HepG2 (cell line): Measurements from ENCODE around the gene ATG9A. TPM values are rescaled to one million over a fixed set of nuclear protein-coding genes. Genes with fewer than 3 reads are reported as not detected.

Experiments used
- ARID4A ChIP-seq: sonication (generic); formaldehyde crosslinking; IDR thresholded peaks from 2 replicates; pipeline ENCODE4 v1.5.0; 2020; ENCODE audit warnings: mild to moderate bottlenecking, missing genetic modification reagents, borderline replicate concordance
- HMGXB3 ChIP-seq: sonication (generic); formaldehyde crosslinking; IDR thresholded peaks from 2 replicates; pipeline ENCODE4 v1.4.0; 2020; ENCODE audit warnings: missing genetic modification reagents, borderline replicate concordance
- HNF1B ChIP-seq: sonication (generic); formaldehyde crosslinking; IDR thresholded peaks from 2 replicates; pipeline ENCODE4 v1.5.1; 2020; ENCODE audit warnings: mild to moderate bottlenecking, moderate library complexity, missing genetic modification reagents
- MAX ChIP-seq: IDR thresholded peaks from 2 replicates; pipeline ENCODE4 v1.6.1; 2012; ENCODE audit warnings: inconsistent platforms
- MTA1 ChIP-seq: sonication (generic); formaldehyde crosslinking; IDR thresholded peaks from 2 replicates; pipeline ENCODE4 v1.4.0; 2020; ENCODE audit warnings: missing genetic modification reagents, mild to moderate bottlenecking, borderline replicate concordance
- SAP130 ChIP-seq: IDR thresholded peaks from 2 replicates; pipeline ENCODE4 v1.6.1; 2016; ENCODE audit warnings: low read depth
- TAF1 ChIP-seq: sonication (generic); formaldehyde crosslinking; IDR thresholded peaks from 2 replicates; pipeline ENCODE4 v1.4.0; 2020; ENCODE audit warnings: missing genetic modification reagents
- TBX2 ChIP-seq: sonication (generic); formaldehyde crosslinking; IDR thresholded peaks from 2 replicates; pipeline ENCODE4 v1.5.0; 2020; ENCODE audit warnings: missing genetic modification reagents, mild to moderate bottlenecking, borderline replicate concordance
- ZBTB7A ChIP-seq: sonication (generic); formaldehyde crosslinking; IDR thresholded peaks from 2 replicates; pipeline ENCODE4 v1.8.0; 2022; ENCODE audit warnings: mild to moderate bottlenecking, missing genetic modification reagents
- ZEB1 ChIP-seq: IDR thresholded peaks from 2 replicates; pipeline ENCODE4 v1.6.1; 2012; ENCODE audit warnings: mild to moderate bottlenecking, low read depth, inconsistent platforms; ENCODE audit not compliant: insufficient replicate concordance
- ZNF510 ChIP-seq: sonication (generic); formaldehyde crosslinking; IDR thresholded peaks from 2 replicates; pipeline ENCODE4 v1.4.0; 2020; ENCODE audit warnings: low read depth, mild to moderate bottlenecking, missing genetic modification reagents
- ZNF572 ChIP-seq: sonication (generic); formaldehyde crosslinking; IDR thresholded peaks from 2 replicates; pipeline ENCODE4 v1.5.1; 2020; ENCODE audit warnings: mild to moderate bottlenecking, missing genetic modification reagents
- ZNF691 ChIP-seq: sonication (generic); formaldehyde crosslinking; IDR thresholded peaks from 2 replicates; pipeline ENCODE4 v1.4.0; 2020; ENCODE audit warnings: missing genetic modification reagents, low read depth, mild to moderate bottlenecking, borderline replicate concordance
- ZSCAN9 ChIP-seq: IDR thresholded peaks from 2 replicates; pipeline ENCODE4 v1.6.1; 2016; ENCODE audit warnings: borderline replicate concordance
- polyA plus RNA-seq, 8 experiments: library from polyadenylated mRNA; depleted of rRNA in 3 of 8; stranded (reverse) in 7 of 8; unstranded in 1 of 8; fragments of >200 nt; fragmentation: Illumina TruSeq in 4 of 8; extraction: Trizol in 4 of 8; gene quantifications; 2 replicates each; pipeline versions ENCODE4 v1.2.1 to v1.2.3, GENCODE V29; 2011 to 2016; ENCODE audit warnings: low read depth in 4 of 8, missing spikeins in 1 of 8, mixed read lengths in 1 of 8; ENCODE audit not compliant: insufficient read depth in 1 of 8
- total RNA-seq, 5 experiments: library from RNA; depleted of rRNA; stranded (reverse); fragments of >200 nt; fragmentation: Illumina TruSeq; extraction: Trizol; gene quantifications; 2 replicates each; pipeline ENCODE4 v1.2.3, GENCODE V29; 2016; ENCODE audit warnings: low read depth in 1 of 5

The ATG9A gene
- total and polyA plus RNA-seq, 2 of the 13 experiments (the other 11 are each of a cell fraction or from before 2014, with no cell fraction given) = 35.0 to 131 TPM

- TF ChIP-seq ZSCAN9 (CRISPR knock-in tag) (0 out of 2 replicates have a peak, but pooled peaks have one; percentile 22), MAX (peak; percentile 43; the same call in 1 of the 2 replicates), ARID4A (CRISPR knock-in tag) (peak; percentile 37; the same call in 1 of the 2 replicates), SAP130 (CRISPR knock-in tag) (peak; percentile 28; the same call in 1 of the 2 replicates), ZBTB7A (CRISPR knock-in tag) (peak; percentile 36; the same call in 1 of the 2 replicates), ZNF510 (0 out of 2 replicates have a peak, but pooled peaks have one; percentile 66), ZEB1 (peak; percentile 36), TAF1 (CRISPR knock-in tag) (peak; percentile 4; the same call in 1 of the 2 replicates), HMGXB3 (peak; percentile 93), ZNF691 (CRISPR knock-in tag) (0 out of 2 replicates have a peak, but pooled peaks have one; percentile 33), TBX2 (0 out of 2 replicates have a peak, but pooled peaks have one; percentile 16), MTA1 (CRISPR knock-in tag) (0 out of 2 replicates have a peak, but pooled peaks have one; percentile 10), ZNF572 (0 out of 2 replicates have a peak, but pooled peaks have one; percentile 24), HNF1B (CRISPR knock-in tag) (peak; percentile 39; the same call in 1 of the 2 replicates)
Observed at GRCh38 chr2:219200502-219201326, 28.7 kb downstream of the ATG9A start (continued).
